Ramos (cell line): ENCODE data around the gene HSPA1L.
"Not testable (repeated sequence)": the region's sequence is repeated elsewhere in the genome, so short reads cannot be mapped to it uniquely, and the experiment has no call there.

Experiments
- in situ Hi-C: fragments of 300-500 bp; cut with MboI; formaldehyde crosslinking; loops from one replicate; pipeline ENCODE4 v1.14.3; 2022; ENCODE audit warnings: low sequenced_read_pairs; ENCODE audit not compliant: unreplicated experiment

The HSPA1L gene

GRCh38 chr6:31817133-31817928, 2.2 kb upstream of the HSPA1L start:
- in situ Hi-C loops, result not testable (repeated sequence)

- in situ Hi-C loops, result no loop called here
Measured at GRCh38 chr6:31814677-31815024, 432 bp downstream of the HSPA1L start.

GRCh38 chr6:31813465-31813849, 1.6 kb downstream of the HSPA1L start:
- in situ Hi-C loops, result no loop called here

DNA sequence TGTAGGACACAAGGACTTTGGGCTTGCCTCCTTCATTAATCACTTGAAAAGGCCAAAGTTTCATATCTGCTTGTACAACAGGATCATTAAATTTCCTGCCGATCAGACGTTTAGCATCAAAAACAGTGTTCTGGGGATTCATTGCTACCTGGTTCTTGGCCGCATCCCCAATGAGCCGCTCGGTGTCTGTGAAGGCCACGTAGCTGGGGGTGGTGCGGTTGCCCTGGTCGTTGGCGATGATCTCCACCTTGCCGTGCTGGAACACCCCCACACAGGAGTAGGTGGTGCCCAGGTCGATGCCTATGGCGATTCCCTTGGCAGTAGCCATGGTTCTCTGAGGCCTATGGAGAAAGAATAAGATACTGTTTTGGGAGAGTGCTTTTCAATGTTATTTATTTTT, 3.4 kb downstream of the HSPA1L start:
- in situ Hi-C loops, result no loop called here

GRCh38 chr6:31808599-31808998, 6.5 kb downstream of the HSPA1L start:
- in situ Hi-C loops, result not testable (repeated sequence)

DNA sequence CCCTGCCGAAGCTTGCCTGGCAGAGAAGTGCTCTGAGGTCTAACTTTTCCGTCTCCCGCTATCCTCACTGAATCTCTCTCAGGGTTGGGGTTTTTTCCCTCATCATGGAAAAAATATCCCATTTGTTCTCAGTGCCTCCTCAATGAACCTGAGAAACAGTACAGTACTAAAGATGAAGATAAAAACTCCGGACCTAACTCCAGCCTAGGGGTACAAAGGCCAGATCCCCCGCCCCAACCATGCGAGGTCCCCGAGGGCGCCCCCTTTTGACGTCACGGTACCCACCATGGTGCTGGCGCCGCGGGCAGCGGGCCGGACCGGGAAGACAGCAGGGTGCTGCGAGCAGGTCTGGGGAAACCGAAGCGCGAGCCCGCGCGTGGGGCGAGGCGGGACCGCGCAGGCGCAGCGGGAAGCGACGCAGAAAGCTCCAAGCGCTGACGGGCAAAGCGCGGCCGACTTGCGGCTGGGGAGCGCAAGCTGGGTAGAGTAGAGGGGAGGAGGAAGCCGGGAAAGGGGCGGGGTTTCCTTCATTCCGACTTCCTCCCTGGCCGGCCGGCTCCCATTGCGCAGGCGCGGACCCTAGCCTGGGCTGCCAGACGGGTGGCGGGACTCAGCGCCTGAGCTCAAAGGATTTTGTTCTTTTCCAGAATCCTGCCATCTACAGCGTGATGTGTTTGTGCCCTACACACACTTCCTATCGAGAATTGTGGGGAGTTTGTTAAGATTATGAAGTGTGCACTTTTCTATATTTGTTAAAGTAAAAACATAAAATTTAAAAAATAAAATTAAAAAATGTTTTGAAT, 8.4 kb downstream of the HSPA1L start, which contains the start of gene LSM2:
TSS of gene LSM2 (minus strand) at position 497 of the 803 bp plus-strand sequence. CDS start at position 288, 209 bp downstream.
- in situ Hi-C loops, result no loop called here

- in situ Hi-C loops, result no loop called here
Measured at GRCh38 chr6:31805939-31806469, 9.1 kb downstream of the HSPA1L start.

DNA sequence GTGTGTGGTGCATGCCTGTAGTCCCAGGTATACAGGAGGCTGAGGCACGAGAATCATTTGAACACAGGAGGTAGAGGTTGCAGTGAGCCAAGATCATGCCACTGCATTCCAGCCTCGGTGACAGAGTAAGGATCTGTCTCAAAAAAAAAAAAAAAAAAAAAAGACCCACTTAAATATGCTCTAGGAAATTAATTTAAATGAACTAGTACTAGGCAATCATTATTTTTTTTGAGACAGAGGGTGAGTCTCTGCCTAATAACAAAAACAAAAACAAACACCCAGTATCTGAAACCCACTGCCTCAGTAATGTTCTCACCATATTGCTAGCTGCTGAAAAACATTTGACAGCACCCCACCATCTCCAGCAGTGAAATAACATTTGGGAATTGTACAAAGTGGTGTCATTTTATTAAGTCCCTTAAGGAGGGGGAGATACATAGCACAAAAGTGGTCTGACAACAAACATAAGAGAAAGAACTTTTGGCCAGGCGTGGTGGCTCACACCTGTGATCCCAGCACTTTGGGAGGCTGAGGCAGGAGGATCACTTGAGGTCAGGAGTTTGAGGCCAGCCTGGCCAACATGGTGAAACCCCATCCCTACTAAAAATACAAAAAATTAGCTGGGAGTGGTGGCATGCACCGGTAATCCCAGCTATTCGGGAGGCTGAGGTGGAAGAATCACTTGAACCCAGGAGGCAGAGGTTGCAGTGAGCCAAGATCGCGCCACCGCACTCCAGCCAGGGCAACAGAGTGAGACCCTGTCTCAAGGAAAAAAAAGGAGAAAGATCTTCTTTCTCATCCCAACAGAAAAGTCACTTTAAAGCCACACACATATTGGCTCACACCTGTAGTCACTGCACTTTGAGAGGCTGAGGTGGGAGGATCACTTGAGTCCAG, 13.8 kb downstream of the HSPA1L start:
- in situ Hi-C loops, result not testable (repeated sequence)

DNA sequence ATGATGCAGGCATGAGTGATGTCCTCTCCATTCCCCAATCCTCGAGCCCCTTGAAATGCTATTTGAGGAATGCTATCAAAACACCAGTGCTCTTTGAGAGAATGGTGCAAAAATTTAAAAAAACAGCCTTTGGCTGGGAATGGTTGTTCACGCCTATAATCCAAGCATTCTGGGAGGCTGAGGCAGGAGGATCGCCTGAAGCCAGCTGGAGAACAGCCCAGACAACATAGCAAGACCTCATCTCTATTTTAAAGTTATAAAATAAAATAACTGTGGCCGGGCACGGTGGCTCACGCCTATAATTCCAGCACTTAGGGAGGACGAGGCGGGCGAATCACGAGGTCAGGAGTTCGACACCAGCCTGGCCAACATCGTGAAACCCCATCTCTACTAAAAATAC, 15.3 kb downstream of the HSPA1L start:
- in situ Hi-C loops, result no loop called here

- in situ Hi-C loops, result no loop called here
Measured at GRCh38 chr6:31797588-31797987, 17.5 kb downstream of the HSPA1L start.

DNA sequence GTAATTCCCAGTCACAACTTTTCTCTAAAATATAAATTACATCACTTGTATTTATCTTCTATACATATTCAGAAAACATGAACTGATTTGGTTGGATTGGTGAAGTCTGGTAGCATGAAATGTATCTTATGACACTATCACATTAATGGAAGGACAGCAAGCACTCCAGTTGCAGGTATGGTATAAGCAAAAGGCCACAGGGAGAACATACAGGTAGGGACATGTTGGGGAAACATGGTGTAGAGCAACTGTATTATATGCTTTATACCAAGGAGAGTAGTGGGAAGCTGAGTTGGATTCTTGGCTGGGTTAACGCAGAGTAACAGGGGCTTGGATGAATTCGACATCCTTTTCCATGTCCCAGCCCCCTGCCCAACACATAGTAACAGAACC, 18.1 kb downstream of the HSPA1L start:
- in situ Hi-C loops, result no loop called here

DNA sequence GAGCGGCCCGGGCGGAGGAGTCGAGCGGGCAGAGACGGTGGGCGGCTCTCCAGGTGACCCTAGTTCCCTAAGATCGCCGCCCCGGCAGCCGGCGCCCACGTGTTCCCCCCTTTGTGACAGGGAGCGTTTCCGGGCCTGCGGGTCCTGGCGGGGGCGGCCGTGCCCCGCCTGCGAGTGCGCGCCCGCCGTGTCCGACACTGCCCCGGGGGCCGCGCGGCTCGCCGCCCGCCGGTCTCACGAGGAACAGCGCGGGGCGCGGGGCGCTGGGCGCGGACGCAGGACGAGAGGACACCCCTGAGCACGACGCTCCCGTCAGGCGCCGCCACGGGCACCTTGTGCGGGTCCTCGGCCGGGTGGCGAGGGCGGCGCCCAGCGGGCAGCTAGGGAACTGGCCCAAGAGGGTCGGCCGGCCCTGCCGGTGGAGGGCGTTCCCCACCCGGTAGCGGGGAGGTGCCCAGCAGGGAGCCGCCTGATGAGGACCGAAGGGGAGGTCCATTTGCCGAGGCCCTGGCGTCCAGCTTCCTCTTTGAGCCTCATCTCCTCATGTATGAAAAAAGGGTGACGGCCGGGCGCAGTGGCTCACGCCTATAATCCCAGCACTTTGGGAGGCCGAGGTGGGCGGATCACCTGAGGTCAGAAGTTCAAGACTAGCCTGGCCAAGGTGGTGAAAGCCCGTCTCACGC, 19.3 kb downstream of the HSPA1L start, which contains the start of gene VARS1:
TSS of gene VARS1 (minus strand) at position 137 of the 683 bp plus-strand sequence. CDS start 535 bp downstream, outside the sequence.
- in situ Hi-C loops, result no loop called here

- in situ Hi-C loops, result no loop called here
Measured at GRCh38 chr6:31794866-31795615, 20.0 kb downstream of the HSPA1L start.

DNA sequence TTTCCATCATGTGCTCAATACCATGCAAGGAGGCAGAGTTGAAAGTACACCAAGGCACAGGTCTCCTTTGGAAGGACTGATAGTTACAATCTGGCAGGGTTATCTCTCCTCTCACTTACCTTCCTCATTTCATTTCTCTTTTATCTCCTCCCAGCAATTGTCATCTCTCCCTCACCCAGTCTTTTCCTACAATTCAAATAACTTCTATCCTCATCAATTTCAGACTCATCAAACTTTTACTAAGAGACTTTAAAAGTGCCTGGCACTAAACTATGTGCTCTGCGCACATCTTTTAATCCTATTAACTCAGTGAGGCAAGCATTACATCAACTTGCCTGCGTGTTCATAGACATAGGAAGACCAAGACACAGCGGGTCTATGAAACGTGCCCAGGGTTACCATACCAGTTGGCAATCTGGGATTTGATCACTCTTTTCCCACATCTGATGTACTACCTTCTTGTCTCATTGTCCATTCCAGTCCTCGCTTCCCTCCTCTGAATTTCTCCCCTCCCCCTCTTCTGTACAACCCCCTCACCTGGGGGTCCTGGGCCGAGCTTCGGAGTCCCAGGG, 20.7 kb downstream of the HSPA1L start:
- in situ Hi-C loops, result no loop called here

GRCh38 chr6:31793927-31794245, 21.2 kb downstream of the HSPA1L start:
- in situ Hi-C loops, result not testable (repeated sequence)

- in situ Hi-C loops, result no loop called here
Measured at GRCh38 chr6:31792761-31793171, 22.3 kb downstream of the HSPA1L start.

DNA sequence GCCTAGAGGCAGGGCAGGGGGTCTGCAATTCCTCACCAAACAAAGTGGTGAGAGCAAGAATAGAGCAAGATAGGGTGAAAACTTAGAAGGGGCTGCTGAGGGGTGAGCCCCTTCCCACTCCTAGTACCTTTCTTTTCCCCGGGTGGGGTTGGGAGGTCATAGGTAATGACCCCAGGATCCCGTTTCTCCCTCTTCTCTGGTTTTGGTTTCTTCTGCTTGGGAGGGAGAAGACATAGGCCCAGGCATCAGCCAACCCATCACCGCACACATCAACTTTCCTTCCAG, 23.1 kb downstream of the HSPA1L start:
- in situ Hi-C loops, result no loop called here

- in situ Hi-C loops, result no loop called here
Measured at GRCh38 chr6:31791324-31792089, 23.6 kb downstream of the HSPA1L start.
